ENCODE results near the gene B4GAT1.
A peak's percentile ranks its signal among the peaks of the same experiment; 100 is the strongest.
"Not testable (repeated sequence)": the region's sequence is repeated elsewhere in the genome, so short reads cannot be mapped to it uniquely, and the experiment has no call there.

B4GAT1 gene

DNA sequence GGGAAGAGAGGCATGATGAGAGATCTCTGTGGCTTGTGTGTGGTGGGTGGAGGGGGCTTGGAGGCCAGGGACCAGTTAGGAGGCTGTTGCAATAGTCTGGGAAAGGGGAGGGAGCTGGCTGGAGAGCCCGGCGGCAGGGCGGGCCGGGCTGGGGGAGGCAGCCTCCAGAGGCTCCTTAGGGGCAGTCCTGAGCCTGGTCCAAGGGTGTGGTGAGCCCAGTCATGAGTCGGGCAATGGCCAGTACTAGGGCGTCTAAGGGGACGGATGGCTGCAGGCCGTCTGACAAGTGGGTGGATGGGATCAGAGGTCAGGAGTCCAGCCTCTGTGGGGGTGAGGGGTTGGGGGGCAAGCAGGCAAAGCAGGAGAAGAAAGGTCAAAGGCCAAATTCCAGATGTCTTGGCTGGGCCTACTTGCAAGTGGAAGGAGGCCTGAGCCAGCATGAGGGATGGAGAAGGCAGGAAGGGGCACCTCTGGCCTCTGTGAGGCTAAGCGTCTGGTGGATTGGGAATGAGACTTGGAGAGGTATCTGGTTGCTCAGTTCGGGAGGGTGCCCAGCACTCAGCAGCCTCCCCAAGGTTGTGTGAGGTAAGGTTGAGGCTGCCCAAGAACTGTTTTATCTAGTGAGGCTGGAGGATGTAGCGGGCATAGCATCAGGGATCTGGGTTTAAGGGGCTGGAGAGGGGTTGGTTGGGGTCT, 24.5 kb downstream of the B4GAT1 start:
- DNase-seq (ENCODE audit: low read depth) = no peak

DNA sequence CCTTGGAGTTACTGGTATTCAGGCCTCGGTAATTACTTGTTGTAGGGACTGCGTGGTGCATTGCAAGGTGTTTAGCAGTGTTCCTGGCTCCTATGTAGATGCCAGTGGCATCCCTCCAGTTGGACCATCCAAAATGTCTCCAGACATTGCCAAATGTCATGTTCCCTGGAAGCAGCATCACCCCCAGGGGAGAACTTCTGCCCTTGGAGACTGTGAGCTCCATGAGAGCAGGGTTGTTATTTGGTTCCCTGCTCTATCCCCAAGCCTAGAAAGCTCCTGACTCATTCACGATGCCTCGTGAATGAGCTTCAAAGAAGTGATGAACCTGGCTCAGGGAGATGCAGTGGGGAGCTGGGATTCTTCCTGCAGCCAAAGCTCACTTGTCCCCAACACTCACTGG, 25.8 kb downstream of the B4GAT1 start:
- no peak for DNase-seq (ENCODE audit: low read depth)

DNA sequence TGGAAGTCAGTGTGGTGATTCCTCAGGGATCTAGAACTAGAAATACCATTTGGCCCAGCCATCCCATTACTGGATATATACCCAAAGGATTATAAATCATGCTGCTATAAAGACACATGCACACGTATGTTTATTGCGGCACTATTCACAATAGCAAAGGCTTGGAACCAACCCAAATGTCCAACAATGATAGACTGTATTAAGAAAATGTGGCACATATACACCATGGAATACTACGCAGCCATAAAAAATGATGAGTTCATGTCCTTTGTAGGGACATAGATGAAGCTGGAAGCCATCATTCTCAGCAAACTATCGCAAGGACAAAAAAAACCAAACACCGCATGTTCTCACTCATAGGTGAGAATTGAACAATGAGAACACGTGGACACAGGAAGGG, 26.7 kb downstream of the B4GAT1 start:
- DNase-seq (ENCODE audit: low read depth) = not testable (repeated sequence)

DNA sequence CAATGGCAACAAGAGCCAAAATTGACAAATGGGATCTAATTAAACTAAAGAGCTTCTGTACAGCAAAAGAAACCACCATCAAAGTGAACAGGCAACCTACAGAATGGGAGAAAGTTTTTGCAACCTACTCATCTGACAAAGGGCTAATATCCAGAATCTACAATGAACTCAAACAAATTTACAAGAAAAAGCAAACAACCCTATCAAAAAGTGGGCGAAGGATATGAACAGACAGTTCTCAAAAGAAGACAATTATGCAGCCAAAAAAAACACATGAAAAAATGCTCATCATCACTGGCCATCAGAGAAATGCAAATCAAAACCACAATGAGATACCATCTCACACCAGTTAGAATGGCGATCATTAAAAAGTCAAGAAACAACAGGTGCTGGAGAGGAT, 27.1 kb downstream of the B4GAT1 start:
- not testable (repeated sequence) for DNase-seq (ENCODE audit: low read depth)

DNA sequence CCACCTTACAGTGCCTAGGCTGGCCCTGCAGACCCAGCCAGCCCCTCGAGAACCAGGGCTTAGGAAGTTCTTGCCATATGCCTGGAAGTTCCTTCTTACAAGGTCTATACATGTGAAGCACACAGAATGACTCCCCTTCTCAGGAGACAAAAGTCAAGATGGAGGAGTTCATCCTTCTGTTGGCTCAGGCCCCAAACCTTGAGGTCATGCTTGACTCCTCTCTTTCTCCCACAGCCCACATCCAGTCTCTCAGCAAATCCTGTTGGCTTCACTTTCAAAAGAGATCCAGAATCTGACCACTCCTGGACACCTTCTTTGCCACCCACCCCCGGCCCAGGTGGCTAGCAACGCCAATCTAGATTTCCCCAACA, 28.8 kb downstream of the B4GAT1 start:
- no peak for DNase-seq (ENCODE audit: low read depth)

DNA sequence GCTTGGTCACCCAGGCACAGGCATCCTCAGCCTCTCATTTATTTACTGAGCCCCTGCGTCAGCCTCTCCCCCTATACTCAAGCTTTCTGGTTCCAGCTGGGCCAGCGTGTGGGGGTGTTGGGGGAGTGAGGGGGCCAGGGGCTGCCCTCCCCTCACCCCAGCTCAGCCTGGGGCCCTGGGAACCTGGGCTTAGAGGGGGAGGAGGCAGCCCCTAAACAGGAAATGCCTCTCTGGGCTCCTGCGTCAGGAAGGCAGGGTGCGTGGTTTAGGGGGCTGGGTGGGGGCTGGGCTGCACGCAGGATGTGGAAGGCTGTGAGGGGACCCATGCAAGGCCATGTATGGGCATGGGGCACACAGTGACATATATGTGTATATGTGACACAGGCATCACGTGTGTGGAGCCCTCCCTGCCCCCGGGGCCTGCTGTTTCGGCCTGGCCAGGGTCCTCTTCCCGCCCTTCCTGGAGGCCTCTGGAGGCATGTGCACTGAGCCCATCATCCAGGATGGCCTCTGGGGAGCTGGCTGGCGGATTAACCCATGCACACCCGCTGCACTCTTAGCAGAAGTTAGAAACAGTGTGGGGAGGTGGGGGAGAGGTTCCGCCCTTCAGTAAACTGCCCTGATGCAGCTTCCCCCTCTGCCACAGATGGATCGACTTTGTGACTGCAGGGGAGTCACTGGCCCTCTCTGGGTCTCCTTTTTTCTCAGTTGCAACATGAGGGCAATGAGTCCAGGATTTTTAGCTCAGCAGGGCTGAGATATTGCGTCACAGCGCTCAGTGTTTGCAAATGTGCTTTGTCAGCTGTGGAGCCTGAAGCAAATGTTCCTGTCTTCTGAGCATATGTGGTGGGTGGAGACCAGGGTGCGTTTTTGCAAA, 29.5 kb downstream of the B4GAT1 start:
- DNase-seq (ENCODE audit: low read depth) = no peak

DNA sequence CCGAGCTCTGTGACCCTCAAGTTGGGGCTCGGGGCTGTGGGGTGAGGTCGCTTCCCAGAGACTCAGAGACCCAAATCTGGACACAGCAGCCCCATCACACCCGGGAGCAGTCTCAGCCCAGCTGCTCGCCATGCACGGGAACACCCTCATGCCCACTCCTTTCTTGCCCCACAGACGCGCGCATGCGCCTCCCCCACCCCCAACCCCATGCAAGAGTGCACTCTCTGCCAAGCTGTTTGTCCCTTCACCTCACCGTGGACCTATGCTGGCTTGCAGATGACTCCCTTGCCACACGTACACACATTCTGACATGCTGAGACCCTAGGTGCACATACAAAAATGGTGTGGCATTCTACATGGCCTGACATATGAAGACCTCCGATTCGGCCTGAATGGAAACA, 30.1 kb downstream of the B4GAT1 start:
- no peak for DNase-seq (ENCODE audit: low read depth)

DNA sequence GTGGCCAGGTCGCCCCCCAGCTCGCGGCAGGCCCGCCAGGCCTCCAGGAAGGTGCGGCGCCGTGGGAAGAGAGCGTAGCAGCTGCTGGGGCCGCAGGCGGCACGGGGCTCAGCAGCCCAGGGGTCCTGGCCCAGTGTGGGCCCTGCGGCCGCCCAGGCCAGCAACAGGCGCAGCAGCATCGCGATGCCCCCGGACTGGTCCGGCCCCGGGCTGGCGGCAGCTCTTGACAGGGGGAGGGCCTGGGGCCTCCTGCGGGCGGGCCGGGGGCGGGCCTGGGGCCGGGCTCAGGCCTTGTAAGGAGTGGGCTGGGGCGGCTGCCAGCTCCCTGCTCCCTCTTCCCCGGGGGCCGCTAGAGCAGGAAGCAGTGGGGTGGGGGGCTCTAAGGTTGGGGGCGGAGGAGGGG, 30.6 kb downstream of the B4GAT1 start, which contains the start of gene CD248:
Gene CD248 (minus strand): TSS at position 196 of the 403 bp plus-strand sequence. CDS start 17 bp downstream, at position 179.
- DNase-seq (ENCODE audit: low read depth) = no peak

DNA sequence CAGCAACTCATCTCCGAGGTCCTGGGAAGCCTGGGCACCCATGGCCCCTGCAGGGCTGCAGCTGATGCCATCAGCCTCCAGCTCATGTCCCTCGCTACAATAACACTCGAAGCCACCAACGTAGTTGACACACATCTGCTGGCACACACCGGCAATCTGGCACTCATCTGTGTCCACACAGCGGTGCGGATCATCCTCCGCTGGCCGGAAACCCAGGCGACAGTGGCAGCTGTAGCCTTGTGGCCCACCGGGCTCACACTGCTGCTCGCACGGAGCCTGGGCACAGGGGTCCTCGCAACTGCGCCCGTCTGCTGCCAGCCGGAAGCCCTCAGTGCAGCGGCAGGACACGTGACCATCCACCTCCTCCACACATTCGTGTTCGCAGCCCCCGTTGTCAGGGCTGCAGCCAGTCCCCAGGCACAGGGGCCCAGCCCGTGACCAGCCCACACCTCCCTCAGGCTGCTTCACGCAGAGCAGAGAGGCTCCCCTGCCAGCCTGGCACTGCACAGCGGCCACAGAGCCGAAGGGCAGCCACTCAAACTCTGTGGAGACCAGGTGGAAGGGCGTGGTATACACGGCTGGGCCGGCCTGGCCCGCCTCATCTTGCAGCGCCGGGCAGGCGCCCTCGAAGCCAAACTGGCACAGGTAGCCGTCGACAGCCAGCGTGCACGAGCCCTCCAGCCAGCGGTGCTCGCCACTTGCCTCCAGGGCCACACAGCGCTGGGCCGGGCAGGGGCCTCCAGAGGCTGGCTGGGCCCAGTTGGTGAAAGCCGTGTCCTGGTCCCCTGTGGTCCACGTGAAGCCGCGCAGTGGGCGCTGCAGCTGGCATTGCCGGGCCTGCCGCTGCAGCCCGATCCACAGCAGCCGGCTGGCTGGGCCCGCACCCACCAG, 31.3 kb downstream of the B4GAT1 start:
- no peak for DNase-seq (ENCODE audit: low read depth)

DNA sequence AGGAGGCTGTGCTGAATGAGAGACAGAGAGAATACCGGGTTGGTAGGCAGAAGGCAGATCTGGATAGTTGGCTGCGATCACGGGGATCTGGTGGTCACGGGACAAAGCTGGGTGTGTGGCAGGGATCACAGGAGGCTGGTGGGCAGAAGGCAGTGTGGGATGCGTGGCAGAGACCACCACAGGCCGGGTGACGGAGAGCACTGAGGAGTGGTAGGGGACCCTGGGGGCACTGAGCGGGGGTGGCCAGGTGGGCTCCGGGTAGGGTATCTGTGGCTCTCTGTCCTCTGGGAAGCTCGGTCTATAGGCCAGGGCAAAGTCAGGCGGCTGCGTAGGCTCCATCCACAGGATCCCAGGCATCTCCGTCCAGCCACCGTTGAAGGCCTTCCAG, 31.9 kb downstream of the B4GAT1 start:
- DNase-seq (ENCODE audit: low read depth) = no peak

DNA sequence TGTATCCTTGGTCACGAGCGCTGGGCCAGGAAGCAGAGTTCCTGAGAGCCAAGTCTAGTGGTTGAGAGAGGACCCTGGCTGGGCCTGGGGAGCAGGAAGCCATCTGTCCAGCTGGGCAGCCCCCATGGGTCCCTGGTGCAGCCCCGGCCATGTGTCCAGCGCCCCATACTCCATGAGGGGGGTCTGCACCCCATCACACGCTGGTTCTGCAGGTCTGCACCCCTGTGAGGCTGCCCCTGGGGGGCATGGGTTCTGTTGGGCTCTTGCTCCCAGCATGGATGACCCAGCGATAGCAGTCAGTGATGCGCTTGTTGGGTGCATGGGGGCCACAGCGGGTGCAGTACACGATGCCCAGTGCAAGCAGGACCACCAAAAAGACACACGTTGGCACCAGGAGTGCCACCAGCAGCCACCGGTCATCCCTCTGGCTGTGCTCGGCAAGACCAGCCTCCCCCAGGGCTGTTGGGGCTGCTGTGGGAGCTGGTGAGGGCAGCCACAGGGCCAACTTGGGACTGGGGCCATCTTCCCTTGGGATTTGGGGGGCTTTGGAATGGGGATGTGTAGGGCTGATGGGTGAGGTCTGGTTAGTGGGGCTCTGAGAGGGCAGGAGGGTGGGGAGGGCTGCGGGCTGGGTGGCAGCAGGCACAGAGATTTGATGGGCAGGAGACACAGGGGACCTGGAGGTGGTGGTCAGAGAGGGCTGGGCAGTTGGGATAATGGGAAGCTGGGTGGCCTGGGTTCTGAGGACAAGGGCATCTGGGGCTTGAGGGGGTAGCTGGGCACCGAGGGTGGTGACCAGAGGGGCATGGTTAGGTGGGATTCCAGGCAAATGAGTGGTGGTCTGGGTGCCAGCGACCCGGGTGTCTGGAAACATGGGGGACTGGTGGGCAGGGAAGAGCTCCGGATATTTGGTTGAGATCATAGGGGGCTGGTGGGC, 32.6 kb downstream of the B4GAT1 start:
- DNase-seq (ENCODE audit: low read depth) = no peak

DNA sequence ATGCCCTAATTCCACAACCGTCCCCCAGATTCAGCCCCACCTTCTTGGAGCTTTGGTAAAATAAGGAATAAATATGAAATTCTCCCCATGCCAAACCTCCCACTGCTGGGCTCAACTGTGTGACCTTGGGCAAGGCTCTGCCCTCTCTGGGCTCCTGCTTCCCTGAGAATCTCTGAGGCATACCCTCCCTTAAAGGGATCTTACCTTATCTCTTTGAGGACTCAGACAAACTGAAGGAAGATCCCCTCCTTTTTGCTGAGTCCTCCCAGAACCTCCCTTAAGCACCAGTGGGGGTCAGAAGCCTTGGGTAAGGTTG, 33.3 kb downstream of the B4GAT1 start:
- DNase-seq (ENCODE audit: low read depth) = no peak

DNA sequence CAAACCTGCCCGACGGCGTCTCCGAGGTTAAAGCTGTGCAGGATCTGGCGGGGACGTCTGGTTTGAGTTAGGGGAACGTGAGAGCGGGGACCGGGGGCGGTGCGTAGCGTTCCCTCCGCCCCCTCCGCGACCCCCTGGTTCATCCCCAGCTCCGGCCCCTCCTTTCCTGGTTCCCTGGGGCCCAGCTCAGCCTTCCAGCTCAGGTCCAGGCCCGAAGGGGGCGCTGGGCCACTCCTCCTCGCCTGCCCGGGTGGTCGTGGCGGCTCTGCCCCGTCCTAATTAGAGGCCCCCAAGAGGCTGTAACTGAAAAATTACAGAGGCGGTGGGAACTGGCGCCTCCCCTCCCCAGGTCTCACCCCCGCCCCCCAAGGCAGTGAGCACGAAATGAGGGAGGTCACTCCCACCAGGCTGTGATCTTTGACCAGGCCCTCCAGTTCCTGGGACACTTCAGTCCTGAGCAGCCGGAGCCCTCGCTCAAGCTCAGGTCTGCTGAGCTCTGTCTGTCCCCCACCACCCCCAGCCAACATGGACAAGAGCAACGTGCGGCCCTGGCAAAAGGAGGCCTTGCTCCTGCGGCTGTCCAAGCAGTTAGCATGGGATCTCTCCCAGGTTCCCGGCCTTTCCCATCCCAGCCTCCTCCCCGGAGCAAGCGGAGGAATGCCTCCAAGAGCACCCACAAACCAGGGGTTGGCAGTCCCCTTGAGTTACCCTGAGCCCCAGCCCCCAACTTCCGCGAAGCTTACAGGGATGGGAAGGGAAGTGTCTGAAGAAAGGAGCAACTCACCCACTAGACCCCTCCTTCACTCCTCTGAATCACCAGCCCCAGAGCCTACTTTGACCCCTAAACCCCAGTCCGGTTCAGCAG, 33.9 kb downstream of the B4GAT1 start:
- no peak for DNase-seq (ENCODE audit: low read depth)

DNA sequence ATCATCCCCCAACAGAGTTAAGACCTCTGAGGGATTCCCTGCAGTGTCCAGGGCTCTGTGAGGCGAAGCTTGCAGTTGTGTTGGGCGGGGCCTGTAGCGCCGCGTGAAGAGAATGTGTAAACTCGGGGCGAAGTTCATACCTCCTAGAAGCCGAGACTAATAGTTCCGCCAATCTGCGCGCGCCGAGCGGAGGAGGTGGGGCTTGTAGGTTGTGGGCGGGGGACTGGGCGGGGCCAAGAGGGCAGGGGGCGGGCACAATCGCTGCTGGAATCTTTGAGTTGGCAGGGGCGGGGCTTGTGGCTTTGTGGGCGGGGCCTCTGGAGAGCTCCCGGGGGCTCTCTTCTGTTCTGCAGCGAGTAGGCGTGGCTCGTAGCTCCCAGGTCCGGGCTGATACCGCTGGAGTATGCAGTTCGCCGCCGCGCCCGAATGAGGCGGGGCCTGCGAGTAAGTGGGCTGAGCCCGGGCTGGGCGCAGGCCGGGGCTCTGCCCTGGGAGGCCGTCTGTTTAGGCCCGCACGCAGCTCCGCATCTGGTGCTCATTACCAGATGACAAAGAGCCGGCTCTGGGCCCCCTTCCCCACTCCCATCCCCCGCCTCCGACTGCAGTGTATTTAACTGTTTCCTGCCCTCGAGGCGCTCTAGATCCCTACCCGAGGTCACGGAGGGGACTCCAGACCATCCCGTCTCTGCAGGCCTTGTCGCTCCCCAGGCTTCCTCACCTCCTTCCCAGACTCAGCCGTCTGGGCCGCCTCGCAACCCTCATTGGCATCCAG, 34.7 kb downstream of the B4GAT1 start:
- peak; percentile 98 for DNase-seq (ENCODE audit: low read depth)

DNA sequence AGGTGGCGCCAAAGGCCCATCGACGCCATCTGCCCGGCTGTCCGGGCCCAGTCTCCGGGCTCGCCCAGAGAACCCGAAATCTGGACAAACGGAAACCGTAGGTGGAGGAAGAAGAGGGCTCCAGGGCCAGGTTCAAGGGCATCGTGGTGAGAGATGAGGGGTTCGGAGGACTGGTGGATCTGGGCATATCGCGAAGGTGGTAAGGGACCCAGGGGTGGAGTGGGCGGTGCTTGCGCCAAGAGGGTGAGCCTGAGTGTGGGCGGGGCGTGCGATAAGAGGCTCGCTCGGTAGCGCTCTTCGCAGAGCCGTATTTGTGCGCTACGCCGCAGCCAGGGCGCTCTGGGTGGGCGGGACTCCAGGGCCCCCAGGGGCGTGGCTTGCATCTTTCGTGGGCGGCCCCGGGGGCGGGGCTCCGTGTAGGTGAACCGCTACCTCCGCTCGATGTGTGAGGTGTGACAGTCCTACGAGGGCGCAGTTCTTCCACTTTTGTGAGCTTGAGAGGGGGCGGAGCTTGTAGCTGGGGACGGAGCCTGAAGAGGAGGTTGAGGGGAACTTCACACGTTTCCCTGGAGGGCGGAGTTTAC, 35.4 kb downstream of the B4GAT1 start:
- DNase-seq (ENCODE audit: low read depth) = peak; percentile 85

DNA sequence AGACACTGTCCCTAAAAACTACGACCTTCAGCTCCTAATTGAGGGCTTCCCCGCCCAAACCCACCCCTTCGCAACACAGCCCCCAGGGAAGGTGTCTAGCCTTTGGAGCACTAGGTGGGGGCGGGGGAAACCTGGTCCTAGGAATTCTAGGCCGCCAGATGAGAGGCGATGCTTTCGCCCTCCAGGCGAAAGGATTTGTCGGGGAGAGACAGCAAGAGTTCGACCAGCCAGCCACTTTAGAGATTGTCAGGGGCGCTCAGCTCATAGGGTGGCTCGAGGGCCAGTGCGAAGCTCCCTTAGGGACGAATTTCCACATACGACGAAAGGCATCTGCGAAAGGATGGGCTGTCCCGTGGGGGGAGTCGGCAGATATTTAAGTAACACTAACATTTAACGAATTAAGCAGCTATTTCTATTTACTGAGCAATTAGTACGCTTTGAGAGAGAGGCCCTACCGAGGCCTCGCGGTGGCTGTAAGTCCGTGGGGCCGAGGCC, 35.9 kb downstream of the B4GAT1 start:
- DNase-seq (ENCODE audit: low read depth) = no peak

DNA sequence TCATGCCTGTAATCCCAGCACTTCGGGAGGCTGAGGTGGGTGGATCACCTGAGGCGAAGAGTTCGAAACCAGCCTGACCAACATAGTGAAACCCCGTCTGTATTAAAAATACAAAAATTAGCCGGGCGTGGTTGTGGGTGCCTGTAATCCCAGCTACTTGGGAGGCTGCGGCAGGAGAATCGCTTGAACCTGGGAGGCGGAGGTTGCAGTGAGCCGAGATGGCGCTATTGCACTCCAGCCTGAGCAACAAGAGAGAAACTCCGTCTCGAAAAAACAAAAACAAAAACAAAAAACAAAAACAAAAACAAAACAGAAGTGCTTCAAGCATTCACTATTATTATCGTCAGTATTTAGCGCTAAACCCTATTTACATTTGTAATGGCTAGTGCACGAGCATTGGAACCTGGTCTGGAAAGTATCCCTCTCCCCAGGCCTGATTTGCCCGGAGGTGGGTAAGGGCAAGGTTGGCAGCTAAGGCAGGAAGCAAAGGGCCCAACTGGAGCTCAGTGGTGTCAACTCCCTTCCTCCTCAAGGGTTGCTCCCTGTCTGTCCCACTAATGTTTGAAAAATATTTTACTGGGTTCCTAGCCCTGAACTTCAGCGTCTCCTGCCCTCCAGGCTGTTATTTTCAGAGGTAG, 36.5 kb downstream of the B4GAT1 start:
- not testable (repeated sequence) for DNase-seq (ENCODE audit: low read depth)

DNA sequence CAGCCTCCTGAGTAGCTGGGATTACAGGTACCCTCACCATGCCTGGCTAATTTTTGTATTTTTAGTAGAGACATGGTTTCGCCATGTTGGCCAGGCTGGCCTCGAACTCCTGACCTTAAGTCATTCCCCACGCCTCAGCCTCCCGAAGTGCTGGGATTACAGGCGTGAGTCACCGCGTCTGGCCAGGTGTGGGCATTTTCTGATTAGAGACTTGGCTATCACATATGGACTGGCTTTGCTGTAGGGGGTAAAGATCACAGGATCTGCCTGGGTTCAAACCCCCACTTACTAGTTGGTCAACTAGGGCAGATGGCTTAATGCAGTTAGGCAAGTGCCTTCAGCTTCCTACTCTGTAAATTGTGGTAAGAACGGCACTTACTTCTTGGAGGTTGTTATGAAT, 37.1 kb downstream of the B4GAT1 start:
- no peak for DNase-seq (ENCODE audit: low read depth)

DNA sequence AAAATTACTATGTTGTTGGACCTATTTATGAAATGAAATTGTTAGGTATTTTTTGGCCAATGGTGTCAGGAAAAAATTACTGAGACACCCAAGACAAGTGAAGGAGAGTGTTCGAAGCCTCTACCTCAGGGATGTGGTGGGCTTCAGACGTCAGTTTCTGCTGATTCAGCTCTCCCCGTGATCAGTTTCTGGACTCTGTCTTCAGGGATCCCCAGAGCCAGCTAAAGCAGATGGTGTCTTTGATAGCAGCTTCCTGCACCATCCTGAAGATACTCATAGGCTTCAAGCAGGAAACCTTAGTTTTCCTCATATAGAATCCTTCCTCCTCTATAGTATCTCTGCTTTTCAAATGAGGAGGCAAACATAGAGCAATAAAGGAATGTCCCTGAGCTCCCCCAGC, 38.0 kb downstream of the B4GAT1 start:
- no peak for DNase-seq (ENCODE audit: low read depth)

Measured in CMK (cell line).